ENCODE measurements around the gene SPAG8. TPM values are rescaled to one million over a fixed set of nuclear protein-coding genes. Genes with fewer than 3 reads are reported as not detected.

SPAG8 gene
- total RNA-seq, 1 donor from 2014 or later: 0.12 TPM

- H3K4me3 ChIP-seq (ENCODE audit: low read depth, low read length): peak overlapping the region; percentile 60
- DNase-seq (ENCODE audit: low read depth): no peak
- no peak for TF ChIP-seq CTCF (conservative IDR thresholded peaks at IDR 0.05; ENCODE audit: low read depth, low read length)
Observed at GRCh38 chr9:35792024-35792813, 19.8 kb downstream of the SPAG8 start.

GRCh38 chr9:35791297-35791921, 20.7 kb downstream of the SPAG8 start, which contains the start of gene NPR2:
NPR2 (plus strand) TSS chr9:35791591; CDS start chr9:35792409, 818 bp downstream.
- no peak for DNase-seq (ENCODE audit: low read depth)
- H3K4me3 ChIP-seq (ENCODE audit: low read depth, low read length): peak within 1 kb of the TSS; percentile 60
- no peak for TF ChIP-seq CTCF (conservative IDR thresholded peaks at IDR 0.05; ENCODE audit: low read depth, low read length)

- no peak for DNase-seq (ENCODE audit: low read depth)
- peak overlapping the region; percentile 27 for H3K4me3 ChIP-seq (ENCODE audit: low read depth, low read length)
- TF ChIP-seq CTCF (conservative IDR thresholded peaks at IDR 0.05; ENCODE audit: low read depth, low read length): peak; percentile 89
Observed at GRCh38 chr9:35790385-35791296, 21.4 kb downstream of the SPAG8 start.

- no peak for DNase-seq (ENCODE audit: low read depth)
- TF ChIP-seq CTCF (conservative IDR thresholded peaks at IDR 0.05; ENCODE audit: low read depth, low read length): no peak
- H3K4me3 ChIP-seq (ENCODE audit: low read depth, low read length): no peak overlapping the region
Observed at GRCh38 chr9:35790025-35790384, 22.1 kb downstream of the SPAG8 start.

GRCh38 chr9:35789541-35789940, 22.5 kb downstream of the SPAG8 start:
- no peak overlapping the region for H3K4me3 ChIP-seq (ENCODE audit: low read depth, low read length)
- no peak for TF ChIP-seq CTCF (conservative IDR thresholded peaks at IDR 0.05; ENCODE audit: low read depth, low read length)
- DNase-seq (ENCODE audit: low read depth): no peak

GRCh38 chr9:35783418-35783817, 28.6 kb downstream of the SPAG8 start:
- H3K4me3 ChIP-seq (ENCODE audit: low read depth, low read length): no peak overlapping the region
- TF ChIP-seq CTCF (conservative IDR thresholded peaks at IDR 0.05; ENCODE audit: low read depth, low read length): no peak
- DNase-seq (ENCODE audit: low read depth): no peak
